HepG2 (cell line): ENCODE data around the gene MCRIP2. TPM values are rescaled to one million over a fixed set of nuclear protein-coding genes. Genes with fewer than 3 reads are reported as not detected.

Source experiments
- GZF1 ChIP-seq: sonication (generic); formaldehyde crosslinking; IDR thresholded peaks from 2 replicates; pipeline ENCODE4 v1.5.1; 2020; ENCODE audit warnings: mild to moderate bottlenecking, missing genetic modification reagents
- HNF4A ChIP-seq: sonication (generic); formaldehyde crosslinking; IDR thresholded peaks from 2 replicates; pipeline ENCODE4 v1.4.0; 2020; ENCODE audit warnings: missing genetic modification reagents
- HOXA3 ChIP-seq: sonication (generic); formaldehyde crosslinking; IDR thresholded peaks from 2 replicates; pipeline ENCODE4 v1.5.0; 2020; ENCODE audit warnings: missing genetic modification reagents
- KLF9 ChIP-seq: IDR thresholded peaks from 2 replicates; pipeline ENCODE4 v1.6.1; 2016; ENCODE audit warnings: low read depth
- MED8 ChIP-seq: sonication (generic); formaldehyde crosslinking; IDR thresholded peaks from 2 replicates; pipeline ENCODE4 v1.8.1; 2023; ENCODE audit warnings: mild to moderate bottlenecking, missing genetic modification reagents; ENCODE audit not compliant: insufficient replicate concordance
- MLXIP ChIP-seq: sonication (generic); formaldehyde crosslinking; IDR thresholded peaks from 2 replicates; pipeline ENCODE4 v1.9.0; 2021; ENCODE audit warnings: missing genetic modification reagents, borderline replicate concordance
- NBN ChIP-seq: fragments of 450-650 bp; conservative IDR thresholded peaks from 2 replicates; pipeline ENCODE4 v1.6.1; 2017
- RARA ChIP-seq: IDR thresholded peaks from 2 replicates; pipeline ENCODE4 v1.6.1; 2016; ENCODE audit warnings: missing genetic modification reagents, missing compliant biosample characterization
- RNF219 ChIP-seq: sonication (generic); formaldehyde crosslinking; IDR thresholded peaks from 2 replicates; pipeline ENCODE4 v1.5.0; 2020; ENCODE audit warnings: mild to moderate bottlenecking, missing genetic modification reagents
- TOPORS ChIP-seq: sonication (generic); formaldehyde crosslinking; IDR thresholded peaks from 2 replicates; pipeline ENCODE4 v1.8.0; 2023; ENCODE audit warnings: mild to moderate bottlenecking, missing genetic modification reagents
- ZC3H4 ChIP-seq: sonication (generic); formaldehyde crosslinking; IDR thresholded peaks from 2 replicates; pipeline ENCODE4 v1.4.0; 2020; ENCODE audit warnings: missing genetic modification reagents, borderline replicate concordance
- ZNF501 ChIP-seq: sonication (generic); formaldehyde crosslinking; IDR thresholded peaks from 2 replicates; pipeline ENCODE4 v1.5.1; 2020; ENCODE audit warnings: mild to moderate bottlenecking, moderate library complexity, missing genetic modification reagents
- ZSCAN12 ChIP-seq: sonication (generic); formaldehyde crosslinking; IDR thresholded peaks from 2 replicates; pipeline ENCODE4 v1.9.0; 2021; ENCODE audit warnings: mild to moderate bottlenecking, missing genetic modification reagents
- ZSCAN9 ChIP-seq: IDR thresholded peaks from 2 replicates; pipeline ENCODE4 v1.6.1; 2016; ENCODE audit warnings: borderline replicate concordance
- polyA plus RNA-seq, 8 experiments: library from polyadenylated mRNA; depleted of rRNA in 3 of 8; stranded (reverse) in 7 of 8; unstranded in 1 of 8; fragments of >200 nt; fragmentation: Illumina TruSeq in 4 of 8; extraction: Trizol in 4 of 8; gene quantifications; 2 replicates each; pipeline versions ENCODE4 v1.2.1 to v1.2.3, GENCODE V29; 2011 to 2016; ENCODE audit warnings: low read depth in 4 of 8, missing spikeins in 1 of 8, mixed read lengths in 1 of 8; ENCODE audit not compliant: insufficient read depth in 1 of 8
- total RNA-seq, 5 experiments: library from RNA; depleted of rRNA; stranded (reverse); fragments of >200 nt; fragmentation: Illumina TruSeq; extraction: Trizol; gene quantifications; 2 replicates each; pipeline ENCODE4 v1.2.3, GENCODE V29; 2016; ENCODE audit warnings: low read depth in 1 of 5
- TF ChIP-seq, protein P1 (sequence below): sonication (generic); formaldehyde crosslinking; IDR thresholded peaks from 2 replicates; pipeline ENCODE4 v1.4.0; 2020; ENCODE audit warnings: mild to moderate bottlenecking, missing genetic modification reagents
- TF ChIP-seq, protein P2 (sequence below): sonication (generic); formaldehyde crosslinking; IDR thresholded peaks from 2 replicates; pipeline ENCODE4 v1.8.0; 2022; ENCODE audit warnings: mild to moderate bottlenecking, missing genetic modification reagents, borderline replicate concordance
- TF ChIP-seq, protein P3 (sequence below): sonication (generic); formaldehyde crosslinking; IDR thresholded peaks from 2 replicates; pipeline ENCODE4 v1.5.1; 2020; ENCODE audit warnings: missing genetic modification reagents, mild to moderate bottlenecking, borderline replicate concordance
- TF ChIP-seq, protein P4 (sequence below): sonication (generic); formaldehyde crosslinking; IDR thresholded peaks from 2 replicates; pipeline ENCODE4 v1.4.0; 2020; ENCODE audit warnings: mild to moderate bottlenecking, missing genetic modification reagents

Gene MCRIP2
- total and polyA plus RNA-seq, 2 of the 13 experiments (the other 11 are each of a cell fraction or from before 2014, with no cell fraction given), result 39.6 to 76.7 TPM

GRCh38 chr16:648781-649589 lies 7.4 kb downstream of the MCRIP2 start, which contains the start of gene WDR90 (continued):
- TF ChIP-seq ZC3H4 (CRISPR knock-in tag) (no peak), TOPORS (peak; percentile 93), HNF4A (CRISPR knock-in tag) (peak; percentile 78), RARA (peak; percentile 63), NBN (no peak), RNF219 (no peak), HOXA3 (CRISPR knock-in tag) (peak; percentile 98), ZSCAN9 (CRISPR knock-in tag) (no peak), ZSCAN12 (CRISPR knock-in tag) (no peak), ZNF501 (CRISPR knock-in tag) (peak; percentile 81), MLXIP (CRISPR knock-in tag) (no peak), KLF9 (CRISPR knock-in tag) (no peak; the same call in 1 of the 2 replicates), GZF1 (CRISPR knock-in tag) (no peak), MED8 (CRISPR knock-in tag) (peak; percentile 91)
- TF ChIP-seq, protein P1, sequence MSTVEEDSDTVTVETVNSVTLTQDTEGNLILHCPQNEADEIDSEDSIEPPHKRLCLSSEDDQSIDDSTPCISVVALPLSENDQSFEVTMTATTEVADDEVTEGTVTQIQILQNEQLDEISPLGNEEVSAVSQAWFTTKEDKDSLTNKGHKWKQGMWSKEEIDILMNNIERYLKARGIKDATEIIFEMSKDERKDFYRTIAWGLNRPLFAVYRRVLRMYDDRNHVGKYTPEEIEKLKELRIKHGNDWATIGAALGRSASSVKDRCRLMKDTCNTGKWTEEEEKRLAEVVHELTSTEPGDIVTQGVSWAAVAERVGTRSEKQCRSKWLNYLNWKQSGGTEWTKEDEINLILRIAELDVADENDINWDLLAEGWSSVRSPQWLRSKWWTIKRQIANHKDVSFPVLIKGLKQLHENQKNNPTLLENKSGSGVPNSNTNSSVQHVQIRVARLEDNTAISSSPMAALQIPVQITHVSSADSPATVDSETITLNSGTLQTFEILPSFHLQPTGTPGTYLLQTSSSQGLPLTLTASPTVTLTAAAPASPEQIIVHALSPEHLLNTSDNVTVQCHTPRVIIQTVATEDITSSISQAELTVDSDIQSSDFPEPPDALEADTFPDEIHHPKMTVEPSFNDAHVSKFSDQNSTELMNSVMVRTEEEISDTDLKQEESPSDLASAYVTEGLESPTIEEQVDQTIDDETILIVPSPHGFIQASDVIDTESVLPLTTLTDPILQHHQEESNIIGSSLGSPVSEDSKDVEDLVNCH, result no peak
- TF ChIP-seq, protein P2, sequence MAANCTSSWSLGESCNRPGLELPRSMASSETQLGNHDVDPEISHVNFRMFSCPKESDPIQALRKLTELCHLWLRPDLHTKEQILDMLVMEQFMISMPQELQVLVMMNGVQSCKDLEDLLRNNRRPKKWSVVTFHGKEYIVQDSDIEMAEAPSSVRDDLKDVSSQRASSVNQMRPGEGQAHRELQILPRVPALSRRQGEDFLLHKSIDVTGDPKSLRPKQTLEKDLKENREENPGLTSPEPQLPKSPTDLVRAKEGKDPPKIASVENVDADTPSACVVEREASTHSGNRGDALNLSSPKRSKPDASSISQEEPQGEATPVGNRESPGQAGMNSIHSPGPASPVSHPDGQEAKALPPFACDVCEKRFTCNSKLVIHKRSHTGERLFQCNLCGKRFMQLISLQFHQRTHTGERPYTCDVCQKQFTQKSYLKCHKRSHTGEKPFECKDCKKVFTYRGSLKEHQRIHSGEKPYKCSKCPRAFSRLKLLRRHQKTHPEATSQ (CRISPR knock-in tag), result no peak; the same call in 1 of the 2 replicates
- TF ChIP-seq, protein P3, sequence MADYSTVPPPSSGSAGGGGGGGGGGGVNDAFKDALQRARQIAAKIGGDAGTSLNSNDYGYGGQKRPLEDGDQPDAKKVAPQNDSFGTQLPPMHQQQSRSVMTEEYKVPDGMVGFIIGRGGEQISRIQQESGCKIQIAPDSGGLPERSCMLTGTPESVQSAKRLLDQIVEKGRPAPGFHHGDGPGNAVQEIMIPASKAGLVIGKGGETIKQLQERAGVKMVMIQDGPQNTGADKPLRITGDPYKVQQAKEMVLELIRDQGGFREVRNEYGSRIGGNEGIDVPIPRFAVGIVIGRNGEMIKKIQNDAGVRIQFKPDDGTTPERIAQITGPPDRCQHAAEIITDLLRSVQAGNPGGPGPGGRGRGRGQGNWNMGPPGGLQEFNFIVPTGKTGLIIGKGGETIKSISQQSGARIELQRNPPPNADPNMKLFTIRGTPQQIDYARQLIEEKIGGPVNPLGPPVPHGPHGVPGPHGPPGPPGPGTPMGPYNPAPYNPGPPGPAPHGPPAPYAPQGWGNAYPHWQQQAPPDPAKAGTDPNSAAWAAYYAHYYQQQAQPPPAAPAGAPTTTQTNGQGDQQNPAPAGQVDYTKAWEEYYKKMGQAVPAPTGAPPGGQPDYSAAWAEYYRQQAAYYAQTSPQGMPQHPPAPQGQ (CRISPR knock-in tag), result 0 out of 2 replicates have a peak, but pooled peaks have one; percentile 26
- TF ChIP-seq, protein P4, sequence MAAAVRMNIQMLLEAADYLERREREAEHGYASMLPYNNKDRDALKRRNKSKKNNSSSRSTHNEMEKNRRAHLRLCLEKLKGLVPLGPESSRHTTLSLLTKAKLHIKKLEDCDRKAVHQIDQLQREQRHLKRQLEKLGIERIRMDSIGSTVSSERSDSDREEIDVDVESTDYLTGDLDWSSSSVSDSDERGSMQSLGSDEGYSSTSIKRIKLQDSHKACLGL, result peak; percentile 93
